GM18909 (cell line): Measurements from ENCODE around the gene LMNA.
"Not testable (repeated sequence)": the region's sequence is repeated elsewhere in the genome, so short reads cannot be mapped to it uniquely, and the experiment has no call there.

Experiments
- ATAC-seq: cut with Tn5 transposase; IDR thresholded peaks from one replicate; pipeline ENCODE4 v1.9.1; 2021; ENCODE audit warnings: mild to moderate bottlenecking; ENCODE audit not compliant: unreplicated experiment, poor library complexity

The LMNA gene

DNA sequence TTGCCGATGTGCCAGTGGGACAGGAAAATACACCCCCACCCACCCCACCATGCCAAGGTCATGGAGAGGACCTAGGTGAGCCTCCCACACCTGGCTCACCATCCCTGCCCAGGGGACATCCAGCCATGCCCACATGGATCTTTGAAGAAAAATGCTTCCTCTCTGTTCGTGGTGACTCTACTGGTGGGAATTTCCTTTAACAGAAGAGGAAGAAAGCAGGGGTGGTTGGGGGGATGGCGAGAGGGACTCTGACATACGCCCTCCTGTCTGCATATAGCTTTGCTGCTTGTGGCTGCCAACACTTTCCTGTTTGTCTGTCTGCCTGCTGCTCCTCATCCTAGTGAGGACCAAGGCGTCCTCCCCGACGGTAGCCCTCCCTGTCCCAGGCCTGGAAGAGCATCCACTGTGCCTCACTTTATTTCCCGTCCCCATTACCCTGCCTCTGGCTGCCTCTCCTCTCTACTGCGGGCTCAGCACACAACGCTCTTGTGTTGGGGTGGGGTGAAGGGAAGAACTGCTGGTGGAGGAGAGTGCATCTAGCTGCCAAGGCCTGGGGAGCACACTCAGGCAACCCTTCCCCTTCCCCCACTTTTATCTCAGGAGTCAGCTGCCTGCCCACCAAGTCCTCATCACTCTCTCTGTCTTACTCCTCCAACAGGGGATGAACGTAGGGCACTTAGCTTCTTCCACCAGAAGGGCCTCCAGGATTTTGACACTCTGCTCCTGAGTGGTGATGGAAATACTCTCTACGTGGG, 41.4 kb downstream of the LMNA start:
- no peak for ATAC-seq

DNA sequence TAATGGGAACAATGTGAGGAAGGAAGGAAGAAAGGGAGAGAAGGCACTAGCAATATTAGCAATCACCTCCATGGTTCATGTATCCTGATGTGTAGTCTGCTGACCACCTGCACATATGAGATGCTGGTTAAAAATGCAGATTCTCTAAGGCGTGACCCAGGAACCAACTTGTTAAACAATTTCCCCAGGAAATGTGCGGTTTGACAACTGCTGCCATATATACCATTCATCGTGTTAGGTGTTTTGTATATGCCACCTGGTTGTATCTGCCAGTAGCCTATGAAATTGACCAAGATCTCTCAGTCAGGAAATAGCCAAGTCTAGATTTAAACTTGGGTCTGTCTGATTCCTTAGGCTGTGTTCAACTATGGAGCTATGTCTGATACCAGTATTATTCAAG, 43.0 kb downstream of the LMNA start:
- ATAC-seq: no peak

DNA sequence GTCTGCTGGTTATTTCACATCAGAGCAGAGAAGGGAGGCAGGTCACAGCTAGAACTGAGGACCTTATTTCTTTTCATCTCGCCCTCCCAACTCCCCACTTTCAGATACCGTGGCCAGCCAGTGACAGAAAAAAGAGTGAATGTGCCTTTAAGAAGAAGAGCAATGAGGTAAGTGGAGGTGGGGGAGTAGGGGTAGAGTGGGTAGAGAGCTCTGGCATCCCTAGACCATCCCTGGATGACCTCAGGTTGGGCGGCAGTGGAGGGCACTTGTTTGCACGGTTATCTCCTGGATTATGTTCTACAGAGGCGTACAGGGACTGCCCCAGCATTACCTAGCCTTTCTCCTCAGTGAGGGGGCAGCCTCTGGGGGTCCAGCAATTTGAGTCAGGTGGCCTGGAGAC, 43.5 kb downstream of the LMNA start:
- ATAC-seq: no peak

DNA sequence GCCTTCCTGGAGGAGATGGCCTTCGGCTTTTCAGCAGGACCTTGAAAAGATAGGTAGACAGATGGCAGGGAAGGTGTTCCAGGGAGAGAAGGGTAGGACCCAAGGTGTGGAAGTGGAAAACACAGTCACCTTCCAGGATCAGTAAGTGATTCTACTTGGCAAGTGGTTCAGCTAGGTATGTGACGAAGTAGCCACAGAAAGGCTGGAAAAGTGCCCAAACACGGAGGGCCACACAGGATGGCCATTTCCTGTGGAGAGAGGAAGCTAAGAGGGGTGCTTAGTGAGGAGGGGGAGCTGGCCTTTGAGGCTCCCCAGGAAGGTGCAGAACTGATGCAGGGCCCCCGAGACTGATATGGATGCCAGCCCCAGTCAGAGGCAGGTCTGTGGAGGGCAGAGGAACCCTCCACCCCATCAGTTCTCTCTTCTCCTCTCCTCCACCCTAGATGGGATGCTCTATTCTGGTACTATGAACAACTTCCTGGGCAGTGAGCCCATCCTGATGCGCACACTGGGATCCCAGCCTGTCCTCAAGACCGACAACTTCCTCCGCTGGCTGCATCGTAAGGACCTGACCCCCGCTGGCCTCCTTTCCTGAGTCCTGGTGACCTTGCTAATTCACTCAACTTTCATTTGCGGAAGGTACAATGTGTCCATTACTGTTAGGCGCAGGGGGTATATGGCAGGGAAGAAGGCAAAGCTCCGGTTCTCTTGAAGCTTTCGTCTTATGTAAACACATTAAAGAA, 45.7 kb downstream of the LMNA start:
- ATAC-seq: no peak

DNA sequence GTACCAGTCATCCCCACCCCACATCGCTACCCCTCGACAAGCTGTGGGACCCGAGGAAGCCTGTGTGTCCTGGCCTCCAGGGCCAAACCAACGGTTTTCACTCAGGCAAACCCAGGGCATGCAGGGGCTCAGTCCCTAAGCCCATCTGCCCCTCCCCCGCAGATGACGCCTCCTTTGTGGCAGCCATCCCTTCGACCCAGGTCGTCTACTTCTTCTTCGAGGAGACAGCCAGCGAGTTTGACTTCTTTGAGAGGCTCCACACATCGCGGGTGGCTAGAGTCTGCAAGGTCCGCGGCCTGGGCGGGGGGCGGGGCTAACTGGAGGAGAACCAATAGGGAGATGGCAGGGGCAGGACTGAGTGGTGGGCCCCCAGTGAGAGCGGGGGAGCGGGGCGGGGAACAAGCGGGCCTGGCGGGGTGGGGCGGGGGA, 46.2 kb downstream of the LMNA start:
- no peak for ATAC-seq

DNA sequence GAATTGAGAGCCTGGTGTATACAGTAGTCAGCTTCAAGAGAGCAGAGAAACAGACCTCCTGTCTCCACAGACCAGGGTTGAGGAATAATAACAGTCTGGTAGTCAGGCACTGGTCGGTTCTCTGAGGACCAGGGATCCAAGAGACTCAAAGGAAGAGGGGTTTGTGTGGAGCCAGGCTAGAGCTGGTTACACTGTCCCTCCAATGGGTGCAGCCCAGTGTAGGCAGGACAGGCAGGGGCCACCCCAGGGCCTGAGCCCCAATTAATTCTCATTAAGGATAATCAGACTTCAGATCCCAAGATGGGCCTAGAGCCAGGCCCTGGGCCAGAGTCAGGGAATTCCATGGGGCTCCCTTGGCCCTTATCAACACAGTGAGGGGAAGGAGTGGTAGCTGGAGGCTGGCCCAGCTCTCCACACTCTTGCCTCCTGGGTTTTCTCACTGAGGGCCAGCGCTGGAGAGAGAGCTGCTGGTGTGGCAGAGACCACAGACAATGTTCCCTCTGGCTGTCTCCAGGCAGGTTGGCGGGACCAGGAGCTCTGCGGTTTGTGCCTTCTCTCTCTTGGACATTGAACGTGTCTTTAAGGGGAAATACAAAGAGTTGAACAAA, 48.0 kb downstream of the LMNA start:
- ATAC-seq: no peak

DNA sequence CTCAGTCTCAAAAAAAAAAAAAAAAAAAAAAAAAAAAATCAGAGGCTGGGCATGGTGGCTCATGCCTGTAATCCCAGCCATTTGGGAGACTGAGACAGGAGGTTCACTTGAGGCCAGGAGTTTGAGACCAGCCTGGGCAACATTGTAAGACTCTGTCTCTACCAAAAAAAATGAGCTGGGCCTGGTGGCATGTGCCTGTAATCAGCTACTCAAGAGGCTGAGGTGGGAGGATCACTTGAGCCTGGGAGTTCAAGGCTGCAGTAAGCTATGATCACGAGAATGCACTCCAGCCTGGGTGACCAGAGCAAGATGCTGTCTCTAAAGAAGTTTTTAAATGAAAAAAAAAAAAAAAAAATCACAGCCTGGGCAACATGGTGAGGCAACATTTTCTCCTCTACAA, 49.2 kb downstream of the LMNA start:
- ATAC-seq: no peak

DNA sequence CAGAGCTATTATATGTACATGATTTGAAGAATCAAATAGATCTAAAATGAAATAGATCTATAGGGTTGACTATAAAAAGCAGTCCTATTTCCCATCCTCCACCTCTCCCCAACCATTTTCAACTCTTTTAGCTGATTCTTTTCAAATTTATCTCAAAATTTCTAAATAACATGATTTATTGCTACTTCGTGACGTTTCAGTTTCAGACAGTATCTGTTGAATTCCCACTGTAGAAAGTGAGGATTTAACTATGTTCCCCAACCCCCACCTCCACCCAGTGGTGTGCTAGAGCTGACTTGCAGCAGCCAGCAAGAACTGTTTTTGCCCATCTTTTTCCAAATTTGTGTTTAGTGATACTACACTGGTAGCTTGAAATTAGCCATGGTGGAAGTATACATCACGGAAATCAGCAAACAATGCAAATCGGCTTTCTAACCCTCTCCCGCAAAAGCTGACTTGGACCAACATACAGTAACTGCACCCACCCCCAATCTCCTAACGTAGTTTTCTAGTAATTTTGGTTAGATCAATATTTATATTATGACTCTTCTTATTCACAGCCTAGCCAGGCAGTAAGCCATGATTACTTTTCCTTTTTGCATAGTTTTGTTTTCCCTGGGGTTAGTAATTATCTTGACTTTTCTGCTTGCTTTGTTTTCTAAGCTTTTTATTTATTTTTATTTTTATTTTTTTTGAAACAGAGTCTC, 49.8 kb downstream of the LMNA start:
- ATAC-seq: no peak

DNA sequence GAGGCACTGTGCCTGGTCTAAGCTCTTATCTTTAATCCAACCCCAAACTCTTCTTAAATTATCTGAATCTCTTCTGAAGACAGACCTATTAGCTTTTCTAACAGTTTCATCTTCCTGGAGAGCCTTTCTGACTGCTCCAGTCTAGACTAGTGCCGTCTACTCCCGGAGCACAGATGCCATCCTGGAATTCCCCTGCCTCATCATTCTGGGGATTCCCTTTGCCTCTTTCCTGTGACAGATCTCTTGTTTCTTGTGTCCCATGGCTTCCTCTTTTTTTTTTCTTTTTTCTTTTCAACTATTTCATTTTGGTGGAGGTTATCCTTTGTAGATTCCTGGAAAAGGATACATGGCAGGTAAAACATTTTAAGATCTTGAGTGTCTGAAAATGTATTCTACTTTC, 50.6 kb downstream of the LMNA start:
- no peak for ATAC-seq

DNA sequence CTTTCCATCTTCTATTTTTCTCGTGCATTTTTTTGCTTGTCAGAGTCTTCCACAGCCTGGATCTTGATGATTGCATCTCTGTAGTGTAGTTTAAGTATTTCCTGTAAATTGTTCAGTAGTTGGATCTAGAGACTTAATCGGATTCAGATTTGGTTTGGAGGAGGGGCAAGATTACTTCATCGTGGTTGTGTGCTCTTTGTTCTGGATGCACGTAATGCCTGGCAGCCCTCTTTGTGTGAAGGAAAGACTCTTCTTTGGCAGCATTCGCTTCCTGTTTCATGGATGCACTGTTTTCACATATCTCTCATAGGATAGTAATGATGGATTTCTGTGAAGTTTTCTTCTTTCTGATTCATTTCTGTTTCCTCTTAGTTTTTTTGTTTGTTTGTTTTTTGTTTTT, 53.0 kb downstream of the LMNA start:
- ATAC-seq: no peak

DNA sequence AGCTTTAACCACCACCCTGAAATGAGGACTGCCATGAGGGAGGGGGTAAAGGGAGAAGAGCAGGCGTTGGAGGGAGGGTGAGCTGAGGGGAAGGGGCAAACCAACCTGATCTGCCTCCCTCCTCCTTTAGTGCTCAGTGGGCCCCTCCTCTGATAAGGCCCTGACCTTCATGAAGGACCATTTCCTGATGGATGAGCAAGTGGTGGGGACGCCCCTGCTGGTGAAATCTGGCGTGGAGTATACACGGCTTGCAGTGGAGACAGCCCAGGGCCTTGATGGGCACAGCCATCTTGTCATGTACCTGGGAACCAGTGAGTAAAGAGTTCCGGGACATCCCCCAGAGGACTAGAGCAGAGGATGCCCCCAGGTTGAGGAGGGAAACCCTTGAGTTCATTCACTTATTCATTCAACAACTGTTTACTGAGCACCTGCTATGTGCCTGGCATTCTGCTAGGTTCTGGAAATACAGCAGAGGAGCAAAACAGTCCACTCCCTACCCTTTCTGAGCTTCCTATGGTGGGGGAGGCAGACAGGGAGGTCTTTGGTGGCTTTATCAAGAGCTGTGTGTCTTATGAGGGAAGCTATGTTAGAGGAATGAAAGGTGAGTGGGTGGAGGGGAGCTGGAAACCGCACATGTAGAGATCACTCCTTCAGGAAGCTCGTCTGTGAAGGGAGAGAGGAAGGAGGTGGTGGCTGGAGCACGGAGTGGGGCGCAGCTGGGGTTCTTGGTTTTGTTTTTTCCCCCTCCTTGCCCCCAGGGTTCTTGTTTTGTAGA, 58.4 kb downstream of the LMNA start:
- no peak for ATAC-seq

DNA sequence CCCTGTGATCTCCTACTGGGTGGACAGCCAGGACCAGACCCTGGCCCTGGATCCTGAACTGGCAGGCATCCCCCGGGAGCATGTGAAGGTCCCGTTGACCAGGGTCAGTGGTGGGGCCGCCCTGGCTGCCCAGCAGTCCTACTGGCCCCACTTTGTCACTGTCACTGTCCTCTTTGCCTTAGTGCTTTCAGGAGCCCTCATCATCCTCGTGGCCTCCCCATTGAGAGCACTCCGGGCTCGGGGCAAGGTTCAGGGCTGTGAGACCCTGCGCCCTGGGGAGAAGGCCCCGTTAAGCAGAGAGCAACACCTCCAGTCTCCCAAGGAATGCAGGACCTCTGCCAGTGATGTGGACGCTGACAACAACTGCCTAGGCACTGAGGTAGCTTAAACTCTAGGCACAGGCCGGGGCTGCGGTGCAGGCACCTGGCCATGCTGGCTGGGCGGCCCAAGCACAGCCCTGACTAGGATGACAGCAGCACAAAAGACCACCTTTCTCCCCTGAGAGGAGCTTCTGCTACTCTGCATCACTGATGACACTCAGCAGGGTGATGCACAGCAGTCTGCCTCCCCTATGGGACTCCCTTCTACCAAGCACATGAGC, 62.2 kb downstream of the LMNA start:
- ATAC-seq: no peak

DNA sequence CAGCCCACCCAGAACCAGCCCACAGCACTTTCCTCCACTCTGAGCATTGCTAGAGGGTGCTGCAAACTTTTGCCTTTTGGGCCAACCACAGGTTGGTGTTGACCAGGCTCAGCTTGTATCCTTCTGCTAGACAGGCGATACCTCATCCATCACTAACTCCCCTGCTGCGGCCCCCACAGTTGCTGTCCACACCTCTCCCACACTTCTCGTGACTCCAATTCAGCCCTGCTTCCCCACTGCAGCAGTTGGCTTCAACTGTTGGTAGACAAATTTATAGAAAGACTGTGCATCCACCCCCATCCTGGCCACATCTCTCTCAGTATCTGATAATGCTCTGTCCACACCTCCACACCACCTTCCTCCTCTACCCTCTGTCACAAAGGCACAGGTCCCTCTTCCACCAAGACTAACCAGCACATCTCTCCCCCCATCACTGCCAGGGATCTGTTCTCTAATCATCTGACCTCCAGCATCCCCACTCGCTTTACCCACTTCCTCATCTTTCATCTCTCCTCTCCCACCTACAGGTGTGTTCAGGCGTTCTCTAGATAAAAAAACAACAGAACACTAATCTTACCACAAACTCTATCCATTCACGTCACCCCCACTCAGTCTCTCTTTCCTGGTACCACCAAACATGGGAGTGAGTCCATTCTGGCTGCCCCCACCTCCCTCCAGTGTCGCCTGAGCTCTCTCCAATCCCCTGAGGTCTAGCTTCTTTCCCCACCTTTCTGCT, 63.6 kb downstream of the LMNA start:
- no peak for ATAC-seq

DNA sequence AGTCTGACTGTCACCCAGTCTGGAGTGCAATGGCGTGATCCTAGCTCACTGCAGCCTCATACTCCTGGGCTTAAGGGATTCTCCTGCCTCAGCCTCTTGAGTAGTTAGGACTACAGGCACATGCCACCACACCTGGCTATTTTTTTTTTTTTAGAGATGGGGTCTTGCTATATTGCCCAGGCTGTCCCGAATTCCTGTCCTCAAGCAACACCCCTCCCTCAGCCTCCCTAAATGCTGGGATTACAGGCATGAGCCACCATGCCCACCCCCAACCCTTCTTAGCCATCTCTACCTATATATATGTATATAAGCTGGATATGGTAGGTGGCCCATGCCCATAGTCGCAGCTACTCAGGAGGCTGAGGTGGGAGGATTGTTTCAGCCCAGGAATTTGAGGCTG, 66.0 kb downstream of the LMNA start:
- ATAC-seq: no peak

DNA sequence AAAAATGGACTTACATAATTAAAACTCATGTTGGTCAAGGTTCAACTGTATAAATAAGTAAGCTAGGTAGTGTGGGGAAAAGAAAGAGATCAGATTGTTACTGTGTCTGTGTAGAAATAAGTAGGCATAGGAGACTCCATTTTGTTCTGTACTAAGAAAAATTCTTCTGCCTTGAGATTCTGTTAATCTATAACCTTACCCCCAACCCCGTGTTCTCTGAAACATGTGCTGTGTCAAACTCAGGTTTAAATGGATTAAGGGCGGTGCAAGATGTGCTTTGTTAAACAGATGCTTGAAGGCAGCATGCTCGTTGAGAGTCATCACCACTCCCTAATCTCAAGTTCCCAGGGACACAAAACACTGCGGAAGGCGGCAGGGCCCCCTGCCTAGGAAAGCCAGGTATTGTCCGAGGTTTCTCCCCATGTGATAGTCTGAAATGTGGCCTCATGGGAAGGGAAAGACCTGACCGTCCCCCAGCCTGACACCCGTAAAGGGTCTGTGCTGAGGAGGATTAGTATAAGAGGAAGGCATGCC, 66.9 kb downstream of the LMNA start:
- ATAC-seq: not testable (repeated sequence)

DNA sequence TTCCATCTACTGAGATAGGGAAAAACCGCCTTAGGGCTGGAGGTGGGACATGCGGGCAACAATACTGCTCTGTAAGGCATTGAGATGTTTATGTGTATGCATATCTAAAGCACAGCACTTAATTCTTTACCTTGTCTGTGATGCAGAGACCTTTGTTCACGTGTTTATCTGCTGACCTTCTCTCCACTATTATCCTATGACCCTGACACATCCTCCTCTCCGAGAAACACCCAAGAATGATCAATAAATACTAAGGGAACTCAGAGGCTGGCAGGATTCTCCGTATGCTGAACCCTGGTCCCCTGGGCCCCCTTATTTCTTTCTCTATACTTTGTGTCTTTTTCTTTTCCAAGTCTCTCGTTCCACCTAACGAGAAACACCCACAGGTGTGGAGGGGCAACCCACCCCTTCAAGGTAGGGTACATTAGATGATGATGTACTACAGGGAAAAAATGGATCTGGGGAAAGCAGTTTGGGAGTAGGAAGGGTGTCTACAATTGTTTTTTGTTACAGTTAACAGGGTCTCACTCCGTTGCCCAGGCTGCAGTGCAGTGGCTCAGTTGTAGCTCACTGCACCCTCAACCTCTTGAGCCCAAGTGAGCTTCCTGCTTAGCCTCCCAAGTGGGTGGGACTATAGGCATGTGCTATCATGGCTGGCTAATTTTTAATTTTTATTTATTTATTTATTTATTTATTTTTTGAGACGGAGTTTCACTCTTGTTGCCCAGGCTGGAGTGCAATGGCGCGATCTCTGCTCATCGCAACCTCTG, 67.7 kb downstream of the LMNA start:
- not testable (repeated sequence) for ATAC-seq

DNA sequence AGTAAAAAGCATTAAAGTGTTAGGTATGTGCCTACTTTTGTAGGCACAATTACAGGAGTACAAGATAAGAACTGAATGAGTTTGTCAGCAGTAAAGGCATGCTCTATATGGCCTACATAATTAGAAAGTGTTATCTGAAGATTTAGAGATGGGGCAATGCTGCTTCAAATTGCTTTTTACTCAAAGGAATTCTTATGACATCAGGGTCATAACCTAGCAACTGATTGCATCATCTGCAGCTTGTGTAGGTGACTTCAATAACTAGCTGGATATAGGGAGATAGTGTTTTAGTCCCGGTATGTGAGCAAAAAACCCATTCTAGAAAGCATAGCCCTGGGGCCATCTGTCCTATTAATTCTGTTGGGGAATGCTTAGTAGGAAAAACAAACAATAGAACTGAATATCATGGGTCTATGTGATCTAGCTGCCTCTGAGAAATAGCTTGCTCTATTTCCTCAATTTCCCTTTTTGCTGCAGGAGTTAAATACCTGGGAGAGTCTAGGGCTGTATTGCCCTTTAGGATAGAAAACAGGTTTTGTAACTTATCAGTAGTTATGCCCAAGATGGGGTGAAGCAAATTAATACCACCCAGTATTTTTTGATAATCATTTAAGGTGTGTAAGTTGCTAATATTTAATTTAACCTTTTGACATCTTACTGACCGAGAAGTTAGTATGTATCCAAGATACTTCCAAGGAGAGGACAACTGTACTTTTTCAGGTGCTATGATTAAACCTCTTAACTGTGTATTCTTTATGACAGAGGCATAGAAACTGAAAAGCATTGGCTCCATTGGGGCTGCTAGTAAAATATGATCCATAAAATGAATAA, 72.1 kb downstream of the LMNA start:
- not testable (repeated sequence) for ATAC-seq
